ENCODE measurements around the gene TBC1D14.

- TF ChIP-seq CTCF (conservative IDR thresholded peaks at IDR 0.05; ENCODE audit: low read depth, low read length) (no peak), EZH2 (IDR thresholded peaks at IDR 0.05; ENCODE audit: borderline replicate concordance, low read depth, low read length, poor library complexity, severe bottlenecking) (no peak)
These were observed 111.7 kb downstream of the TBC1D14 start for GRCh38 chr4:7021355-7021754.
